HK-2 (cell line): ENCODE data around the gene DCX.
A peak's percentile ranks its signal among the peaks of the same experiment; 100 is the strongest.

Experiments used
- DNase-seq: peaks from one replicate; pipeline ENCODE4 v3.0.0-alpha.2; 2018; ENCODE audit not compliant: unreplicated experiment

Gene DCX

DNA sequence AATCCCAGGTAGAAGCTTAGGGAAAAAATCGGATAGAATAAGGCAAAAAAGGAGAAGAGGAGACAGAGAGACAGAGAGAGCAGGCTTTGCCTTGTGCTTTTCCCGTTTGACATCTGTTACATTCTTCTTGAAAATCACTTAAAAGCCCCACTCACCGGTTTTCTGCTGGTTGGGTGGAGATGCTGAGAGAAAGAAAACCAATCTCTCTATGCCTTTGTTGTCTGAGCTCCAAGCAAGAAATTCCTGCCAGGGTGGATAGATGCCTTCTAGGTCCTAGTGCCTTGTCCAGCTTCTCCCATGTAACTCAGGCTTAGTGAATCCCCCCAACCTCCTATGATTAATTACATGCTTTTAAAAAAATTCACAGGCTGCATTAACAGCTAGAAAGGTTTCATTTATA is at the start of gene DCX:
Gene DCX, minus strand, starts transcription at position 210 of the 400 bp plus-strand sequence. CDS start 1,794 bp downstream, outside the sequence.
- no peak for DNase-seq

- no peak for DNase-seq
Observed at GRCh38 chrX:111460607-111461006, 48.6 kb upstream of the DCX start.

DNA sequence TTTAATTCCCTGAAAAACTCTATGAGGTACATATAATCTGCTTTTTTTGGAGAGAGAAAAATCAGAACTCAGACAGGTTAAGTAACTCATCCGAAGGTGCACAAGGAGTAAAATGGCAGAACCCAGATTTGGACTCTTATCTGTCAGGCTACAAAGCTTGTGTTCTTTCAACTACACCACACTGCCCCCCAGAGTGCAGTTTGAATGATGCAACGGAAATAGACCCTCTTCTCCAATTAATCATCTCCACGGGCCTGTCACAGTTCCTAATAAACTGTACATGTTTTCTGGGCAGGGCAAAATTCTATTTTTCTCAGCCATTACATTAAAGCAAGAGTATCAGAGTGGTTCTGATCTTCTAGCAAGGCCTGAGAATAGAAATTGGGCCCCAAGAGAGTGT is 35.3 kb upstream of the DCX start:
- peak; percentile 2 for DNase-seq

- DNase-seq, result no peak
Observed at GRCh38 chrX:111445485-111445884, 33.5 kb upstream of the DCX start.

GRCh38 chrX:111444881-111445280 is 32.9 kb upstream of the DCX start:
- no peak for DNase-seq

DNA sequence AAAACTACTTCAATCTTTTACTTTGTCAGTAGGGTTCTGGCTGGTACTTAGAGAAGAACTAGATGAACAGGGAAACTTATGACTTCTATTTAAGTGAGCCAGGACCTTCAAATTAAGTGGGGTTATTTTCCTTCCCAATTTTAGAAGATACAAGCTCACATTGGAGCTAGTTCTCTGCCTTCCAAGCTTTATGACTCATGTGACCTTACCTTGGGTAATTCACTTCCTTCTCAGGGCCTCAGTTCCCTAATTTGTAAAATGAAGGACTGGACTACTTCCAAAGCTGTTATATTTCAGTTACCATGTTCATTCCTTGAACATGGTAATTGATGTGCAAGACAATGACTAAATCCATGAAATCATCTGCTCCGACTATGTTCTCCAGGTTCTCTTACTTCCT is 32.0 kb upstream of the DCX start:
- DNase-seq, result no peak

- no peak for DNase-seq
Observed at GRCh38 chrX:111442791-111443190, 30.8 kb upstream of the DCX start.

DNA sequence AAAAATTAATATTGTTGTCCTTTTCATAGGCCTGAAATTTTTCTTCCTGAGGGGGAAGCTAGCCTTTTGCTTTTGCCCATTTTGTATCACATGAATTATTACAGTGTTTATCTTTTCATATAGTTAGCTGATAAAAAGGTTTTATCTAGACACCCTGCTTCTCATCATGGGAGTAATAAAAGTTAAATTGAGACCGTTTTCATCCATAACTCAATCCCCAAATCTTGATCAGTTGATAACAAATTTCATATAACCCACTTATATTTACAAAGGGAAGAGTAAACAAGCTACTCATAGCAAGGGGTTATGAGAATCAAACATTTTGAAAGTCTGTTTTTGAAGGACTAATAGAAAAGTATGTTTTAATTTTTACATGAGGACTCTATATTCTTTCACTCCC is 23.5 kb upstream of the DCX start:
- DNase-seq, result no peak

GRCh38 chrX:111431001-111431400 is 19.0 kb upstream of the DCX start:
- DNase-seq, result no peak

GRCh38 chrX:111411557-111411956 is 435 bp downstream of the DCX start:
- no peak for DNase-seq

DNA sequence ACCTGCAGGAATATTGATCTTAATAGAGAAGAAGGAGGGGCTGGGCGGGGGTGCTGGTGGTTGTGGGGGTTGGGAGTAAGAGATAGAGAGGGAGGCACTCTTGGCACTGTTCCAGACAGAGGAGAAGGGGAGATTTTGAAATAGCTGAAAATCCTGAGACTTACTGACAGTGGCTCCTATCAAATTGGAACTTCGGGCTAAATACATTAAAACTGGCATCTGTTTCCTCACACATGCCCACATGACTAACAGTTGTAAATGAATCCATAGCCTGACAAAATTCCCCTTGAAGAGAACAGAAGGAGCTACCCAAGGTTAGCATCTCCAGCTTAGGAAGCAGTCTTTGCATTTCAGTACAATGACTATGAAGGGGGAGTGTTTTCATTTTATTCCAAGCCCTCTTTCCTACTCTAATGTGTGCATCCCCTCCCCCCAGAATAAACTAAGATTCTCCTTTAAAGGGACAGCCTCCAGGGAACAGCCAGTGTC is 1.4 kb downstream of the DCX start:
- DNase-seq, result no peak

- DNase-seq, result no peak
Observed at GRCh38 chrX:111409326-111409725, 2.7 kb downstream of the DCX start.

DNA sequence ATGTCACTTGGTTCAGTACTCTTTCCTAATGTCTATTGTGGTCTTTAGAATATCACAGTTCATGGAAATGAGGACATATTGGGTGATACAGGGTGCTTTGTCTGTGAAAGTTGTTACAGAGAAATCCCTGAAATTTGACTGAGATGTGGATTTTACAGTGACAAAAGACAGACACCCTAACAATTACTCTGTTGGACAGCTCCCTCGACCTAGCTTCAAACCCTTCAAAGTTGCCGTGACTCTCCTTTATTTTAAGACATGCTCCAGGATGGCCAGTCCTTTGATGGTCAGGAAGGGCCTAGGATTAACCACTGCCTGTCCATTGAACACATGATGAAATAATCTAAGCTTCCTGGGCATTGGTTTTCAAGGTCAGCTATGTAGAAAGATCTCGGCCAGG is 4.0 kb downstream of the DCX start:
- DNase-seq, result no peak

DNA sequence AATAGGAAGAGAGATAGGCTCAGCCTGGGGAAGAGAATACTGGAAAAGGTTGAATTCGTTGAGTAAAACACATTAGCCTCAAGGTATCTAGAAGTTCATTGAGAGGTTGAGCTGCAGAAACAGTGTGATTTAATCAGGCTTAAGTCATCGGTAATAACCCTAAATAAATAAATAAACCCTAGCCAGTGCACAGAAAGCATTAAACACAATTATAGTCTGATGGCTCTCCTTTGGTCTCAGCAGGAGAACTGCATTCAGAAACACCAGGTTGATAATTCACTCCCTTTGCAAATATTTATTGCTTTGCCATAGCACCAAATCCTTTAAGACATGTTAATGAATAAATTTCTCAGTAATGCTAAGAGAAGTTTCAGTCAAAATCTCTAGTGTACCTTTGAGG is 9.6 kb downstream of the DCX start:
- DNase-seq, result no peak

DNA sequence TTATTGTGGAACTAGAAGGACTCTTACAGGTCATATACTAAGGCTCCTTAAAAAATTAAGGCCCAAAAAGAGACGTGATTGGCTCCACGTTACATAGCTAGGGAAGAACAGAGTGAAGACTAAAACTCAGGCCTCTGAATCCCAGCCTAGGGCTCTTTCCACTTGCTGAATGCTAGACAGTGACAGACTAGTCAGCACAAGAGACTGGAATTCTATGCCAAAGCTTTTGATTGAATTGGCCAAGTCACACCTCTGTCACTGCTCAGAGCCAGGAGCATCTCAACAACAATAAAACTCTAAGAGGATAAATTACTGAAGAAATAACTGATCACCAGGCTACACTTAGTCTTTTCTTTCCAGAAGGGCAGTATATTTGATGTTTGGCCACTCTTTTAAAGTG is 16.8 kb downstream of the DCX start:
- no peak for DNase-seq

DNA sequence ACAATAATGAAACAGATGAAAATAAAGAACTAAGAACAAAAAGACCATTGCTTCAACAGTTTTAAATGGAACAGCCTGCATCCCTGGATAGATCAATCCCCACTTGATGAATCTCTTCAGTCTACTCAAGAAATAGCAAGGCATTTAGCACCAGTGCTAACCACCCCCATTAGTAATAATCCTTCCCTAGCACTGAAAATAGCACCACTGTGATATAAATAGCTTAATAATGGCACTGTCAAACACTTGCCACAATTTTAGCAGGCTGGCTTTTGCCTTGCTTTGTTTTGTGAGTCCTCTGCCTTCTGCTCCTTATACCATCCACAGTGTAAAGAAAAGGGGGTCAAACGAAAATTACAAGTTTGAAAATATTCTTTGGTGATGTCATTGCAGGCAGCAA is 17.4 kb downstream of the DCX start:
- no peak for DNase-seq

GRCh38 chrX:111387470-111388070 is 24.4 kb downstream of the DCX start:
- DNase-seq, result no peak

GRCh38 chrX:111386615-111387233 is 25.3 kb downstream of the DCX start:
- DNase-seq, result no peak

- no peak for DNase-seq
Observed at GRCh38 chrX:111386077-111386476, 25.9 kb downstream of the DCX start.

GRCh38 chrX:111382277-111382676 is 29.7 kb downstream of the DCX start:
- DNase-seq, result no peak

GRCh38 chrX:111376897-111377578 is 35.0 kb downstream of the DCX start:
- DNase-seq, result no peak

DNA sequence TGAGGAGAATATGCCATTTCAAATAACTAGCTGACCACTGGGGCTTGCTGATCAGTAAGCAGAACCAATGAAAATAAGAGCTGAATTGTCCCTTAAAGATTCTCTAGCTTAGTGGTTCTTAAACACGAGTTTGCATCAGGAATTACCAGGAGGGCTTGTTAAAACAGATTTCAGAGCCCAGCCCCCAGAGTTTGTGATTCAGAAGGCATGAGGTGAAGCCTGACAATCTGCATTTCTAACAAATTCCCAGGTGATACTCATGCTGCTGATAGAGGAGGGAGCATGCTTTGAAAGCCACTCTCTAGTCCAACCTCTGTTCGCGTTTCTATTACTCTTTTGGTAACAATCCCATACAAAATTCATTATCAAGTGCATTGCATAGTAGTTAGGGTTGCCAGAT is 35.5 kb downstream of the DCX start:
- no peak for DNase-seq

- no peak for DNase-seq
Observed at GRCh38 chrX:111375747-111376146, 36.2 kb downstream of the DCX start.
